Progenitor cell of endocrine pancreas (in vitro differentiated cells): Measurements from ENCODE around the gene GTPBP1. TPM values are rescaled to one million over a fixed set of nuclear protein-coding genes. Genes with fewer than 3 reads are reported as not detected.
A peak's percentile ranks its signal among the peaks of the same experiment; 100 is the strongest.

Experiments
- DNase-seq: peaks from one replicate; pipeline ENCODE4 v3.0.0; 2021; ENCODE audit warnings: low spot score; ENCODE audit not compliant: unreplicated experiment
- H3K27ac Mint-ChIP-seq: 2 replicates; pipeline ENCODE4 v1.8.0; 2021; ENCODE audit warnings: mild to moderate bottlenecking, moderate library complexity, mixed read lengths
- H3K27me3 Mint-ChIP-seq: 2 replicates; pipeline ENCODE4 v1.8.0; 2021; ENCODE audit warnings: mixed read lengths
- H3K36me3 Mint-ChIP-seq: 2 replicates; pipeline ENCODE4 v1.8.0; 2022; ENCODE audit warnings: mixed read lengths; ENCODE audit not compliant: insufficient read depth
- H3K4me1 Mint-ChIP-seq: 2 replicates; pipeline ENCODE4 v1.8.0; 2021; ENCODE audit warnings: low read depth, mixed read lengths
- H3K4me3 Mint-ChIP-seq: 2 replicates; pipeline ENCODE4 v1.8.0; 2021; ENCODE audit warnings: low read depth, mild to moderate bottlenecking, moderate library complexity, mixed read lengths
- H3K9me3 Mint-ChIP-seq: 2 replicates; pipeline ENCODE4 v1.8.0; 2021; ENCODE audit warnings: low read depth, mixed read lengths
- total RNA-seq: library from RNA; stranded (reverse); gene quantifications from 2 replicates; pipeline ENCODE4 v1.2.1, GENCODE V29; 2021
- TF ChIP-seq, protein P1 (sequence below): fragments of 200-600 bp; sonication (generic); IDR thresholded peaks from one replicate; pipeline ENCODE4 v1.5.0; 2021; ENCODE audit warnings: antibody characterized with exemption, mild to moderate bottlenecking; ENCODE audit not compliant: unreplicated experiment

GTPBP1 gene
- total RNA-seq, 1 donor from 2014 or later: 64.0 TPM

DNA sequence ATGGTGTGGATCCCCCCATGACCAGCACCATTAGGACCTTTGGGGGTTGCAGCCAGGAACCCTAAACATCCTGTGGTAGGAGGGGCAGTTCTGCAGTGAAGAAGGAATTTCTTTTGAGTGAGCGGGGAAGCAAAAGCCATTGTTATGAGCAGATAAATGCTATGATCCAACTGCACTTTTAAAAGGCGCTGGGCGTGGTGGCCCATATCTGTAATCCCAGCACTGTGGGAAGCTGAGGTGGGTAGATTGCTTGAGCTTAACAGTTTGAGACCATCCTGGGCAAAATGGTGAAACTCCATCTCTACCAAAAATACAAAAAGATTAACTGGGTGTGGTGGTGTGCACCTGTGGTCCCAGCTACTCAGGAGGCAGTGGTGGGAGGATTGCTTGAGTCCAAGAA is 29.9 kb upstream of the GTPBP1 start:
- H3K9me3 Mint-ChIP-seq: no peaks in the 10 kb centered on the region
- H3K27me3 Mint-ChIP-seq: no peaks in the 10 kb centered on the region
- H3K27ac Mint-ChIP-seq: no peak overlapping the region
- no peak for DNase-seq
- TF ChIP-seq, protein P1, sequence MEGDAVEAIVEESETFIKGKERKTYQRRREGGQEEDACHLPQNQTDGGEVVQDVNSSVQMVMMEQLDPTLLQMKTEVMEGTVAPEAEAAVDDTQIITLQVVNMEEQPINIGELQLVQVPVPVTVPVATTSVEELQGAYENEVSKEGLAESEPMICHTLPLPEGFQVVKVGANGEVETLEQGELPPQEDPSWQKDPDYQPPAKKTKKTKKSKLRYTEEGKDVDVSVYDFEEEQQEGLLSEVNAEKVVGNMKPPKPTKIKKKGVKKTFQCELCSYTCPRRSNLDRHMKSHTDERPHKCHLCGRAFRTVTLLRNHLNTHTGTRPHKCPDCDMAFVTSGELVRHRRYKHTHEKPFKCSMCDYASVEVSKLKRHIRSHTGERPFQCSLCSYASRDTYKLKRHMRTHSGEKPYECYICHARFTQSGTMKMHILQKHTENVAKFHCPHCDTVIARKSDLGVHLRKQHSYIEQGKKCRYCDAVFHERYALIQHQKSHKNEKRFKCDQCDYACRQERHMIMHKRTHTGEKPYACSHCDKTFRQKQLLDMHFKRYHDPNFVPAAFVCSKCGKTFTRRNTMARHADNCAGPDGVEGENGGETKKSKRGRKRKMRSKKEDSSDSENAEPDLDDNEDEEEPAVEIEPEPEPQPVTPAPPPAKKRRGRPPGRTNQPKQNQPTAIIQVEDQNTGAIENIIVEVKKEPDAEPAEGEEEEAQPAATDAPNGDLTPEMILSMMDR: no peak
- peaks cover 20% of the 10 kb centered on the region for H3K36me3 Mint-ChIP-seq
- no peak overlapping the region for H3K4me3 Mint-ChIP-seq
- no peaks in the 10 kb centered on the region for H3K4me1 Mint-ChIP-seq

DNA sequence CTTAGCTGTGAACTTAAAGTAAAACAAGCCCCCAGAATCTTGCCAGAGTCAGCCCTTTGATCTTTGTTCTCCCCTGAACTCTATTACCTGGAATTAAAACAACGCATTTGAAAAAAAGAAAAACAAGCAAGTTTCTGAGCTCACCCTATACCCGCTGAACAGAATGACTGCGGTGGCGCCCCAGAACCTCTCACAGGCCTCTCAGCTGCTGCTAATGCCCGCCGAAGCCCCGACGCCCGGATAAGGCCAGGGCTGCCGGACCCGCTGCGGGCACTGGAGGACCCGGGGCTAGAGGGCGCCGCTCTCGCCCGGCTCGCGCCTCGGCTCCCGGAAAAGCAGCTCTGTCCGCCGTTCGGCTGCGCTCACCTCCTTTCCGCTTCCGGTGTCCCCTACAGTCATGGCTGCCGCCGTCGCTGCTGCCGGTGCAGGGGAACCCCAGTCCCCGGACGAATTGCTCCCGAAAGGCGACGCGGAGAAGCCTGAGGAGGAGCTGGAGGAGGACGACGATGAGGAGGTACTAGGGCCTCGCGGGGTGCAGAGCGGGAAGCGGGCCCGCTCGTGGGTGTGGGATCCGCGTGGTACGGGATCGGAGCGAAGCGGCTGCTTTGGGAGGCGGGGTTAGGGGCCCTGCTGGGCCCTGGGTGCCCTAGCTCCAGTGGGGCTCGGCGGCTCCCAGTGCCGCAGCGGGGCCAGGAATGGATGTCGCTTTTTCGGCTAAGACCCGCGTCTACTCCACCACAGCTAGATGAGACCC is 24.0 kb upstream of the GTPBP1 start, which contains the start of gene TOMM22:
TSS of gene TOMM22 (plus strand) at position 376 of the 754 bp plus-strand sequence. CDS start at position 398, 22 bp downstream.
- TF ChIP-seq, protein P1: peak; percentile 66
- Mint-ChIP-seq H3K4me1 (peaks cover 12% of the 10 kb centered on the region), H3K27me3 (no peaks in the 10 kb centered on the region), H3K9me3 (peaks cover 3% of the 10 kb centered on the region), H3K4me3 (peak within 1 kb of the TSS; percentile 98), H3K27ac (peak within 1 kb of the TSS; percentile 97), H3K36me3 (peaks cover 26% of the 10 kb centered on the region)
- DNase-seq: peak; percentile 72

DNA sequence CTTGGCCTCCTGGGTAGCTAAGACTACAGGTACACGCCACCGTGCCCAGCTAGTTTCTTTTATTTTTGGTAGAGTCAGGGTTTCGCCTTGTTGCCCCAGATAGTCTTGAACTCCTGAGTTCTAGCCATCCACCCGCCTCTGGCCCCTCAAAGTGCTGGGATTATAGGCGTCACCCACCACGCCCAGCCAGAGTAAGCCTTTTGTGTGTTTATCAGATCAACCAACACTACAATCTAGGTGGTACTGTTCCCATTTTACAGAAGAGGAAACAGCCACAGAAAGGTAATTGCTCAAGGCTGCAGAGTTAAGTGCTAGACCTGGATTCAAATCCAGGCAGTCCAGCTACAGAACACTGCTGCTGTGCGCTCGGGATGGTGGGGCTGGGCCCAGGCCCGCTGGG is 20.8 kb upstream of the GTPBP1 start:
- Mint-ChIP-seq H3K27me3 (no peaks in the 10 kb centered on the region), H3K36me3 (peaks cover 34% of the 10 kb centered on the region), H3K4me3 (no peak overlapping the region), H3K9me3 (peaks cover 3% of the 10 kb centered on the region), H3K4me1 (peaks cover 12% of the 10 kb centered on the region), H3K27ac (no peak overlapping the region)
- no peak for DNase-seq
- TF ChIP-seq, protein P1: no peak

DNA sequence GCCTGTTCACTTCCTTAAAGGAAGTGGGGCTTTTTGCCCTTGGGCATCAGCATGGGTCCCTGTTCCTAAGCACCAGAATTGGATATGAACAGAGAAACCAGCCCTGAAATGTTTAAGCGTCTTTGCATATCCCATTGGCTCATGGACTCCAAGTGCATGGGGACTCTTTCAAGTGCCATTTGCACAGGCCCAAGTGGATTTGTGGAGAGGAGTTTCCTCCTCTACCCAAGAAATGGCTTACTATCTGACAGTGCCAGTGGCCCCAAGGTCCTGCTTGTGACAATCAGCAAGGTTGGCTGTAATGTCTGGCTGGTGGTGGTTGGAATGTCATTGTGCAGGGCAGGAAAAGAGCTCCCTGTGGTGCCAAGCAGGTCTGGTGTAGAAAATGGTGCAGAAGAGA is 20.0 kb upstream of the GTPBP1 start:
- Mint-ChIP-seq H3K36me3 (peaks cover 34% of the 10 kb centered on the region), H3K4me1 (peaks cover 12% of the 10 kb centered on the region), H3K9me3 (peaks cover 3% of the 10 kb centered on the region), H3K27ac (no peak overlapping the region), H3K27me3 (no peaks in the 10 kb centered on the region), H3K4me3 (no peak overlapping the region)
- no peak for DNase-seq
- TF ChIP-seq, protein P1: no peak

DNA sequence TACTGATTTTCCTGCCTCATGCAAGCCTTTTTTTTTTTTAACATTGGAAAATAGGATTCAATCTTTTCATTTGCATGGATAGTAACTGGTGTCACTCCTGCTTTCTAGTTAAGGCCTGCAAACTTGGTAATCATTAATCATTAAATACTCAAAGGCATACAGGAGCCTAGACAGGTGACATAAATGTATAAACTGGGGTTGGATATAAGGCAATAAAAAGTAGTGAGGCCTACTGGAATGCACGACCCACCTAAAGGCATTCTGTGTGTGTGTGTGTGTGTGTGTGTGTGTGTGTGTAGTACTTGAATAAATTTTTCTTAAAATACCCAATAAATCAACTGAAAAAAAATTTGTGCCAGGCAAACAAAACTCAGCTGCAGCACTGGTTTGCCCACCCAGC is 16.1 kb upstream of the GTPBP1 start:
- no peaks in the 10 kb centered on the region for H3K9me3 Mint-ChIP-seq
- TF ChIP-seq, protein P1: no peak
- H3K27ac Mint-ChIP-seq: no peak overlapping the region
- no peaks in the 10 kb centered on the region for H3K27me3 Mint-ChIP-seq
- peaks cover 26% of the 10 kb centered on the region for H3K36me3 Mint-ChIP-seq
- H3K4me1 Mint-ChIP-seq: peaks cover 2% of the 10 kb centered on the region
- DNase-seq: no peak
- no peak overlapping the region for H3K4me3 Mint-ChIP-seq
